Trophoblast cell (in vitro differentiated cells and primary cell): ENCODE results near the gene FAM120B.
A peak's percentile ranks its signal among the peaks of the same experiment; 100 is the strongest.

Experiments used
- DNase-seq, 2 donors: peaks; one replicate each; pipeline ENCODE4 v3.0.0-alpha.2; 2016
- H2AFZ ChIP-seq: 2 replicates; pipeline ENCODE4 v1.6.1; 2013; ENCODE audit warnings: low read length, moderate library complexity, mild to moderate bottlenecking; ENCODE audit not compliant: insufficient read depth, poor library complexity
- H2AK5ac ChIP-seq: 2 replicates; pipeline ENCODE4 v1.6.1; 2013; ENCODE audit warnings: mild to moderate bottlenecking, low read length
- H2BK120ac ChIP-seq: 2 replicates; pipeline ENCODE4 v1.6.1; 2013; ENCODE audit warnings: low read length, mild to moderate bottlenecking, moderate library complexity; ENCODE audit not compliant: insufficient read depth, poor library complexity
- H2BK12ac ChIP-seq: 2 replicates; pipeline ENCODE4 v1.6.1; 2013; ENCODE audit warnings: mild to moderate bottlenecking, low read length, moderate library complexity
- H2BK5ac ChIP-seq: 2 replicates; pipeline ENCODE4 v1.6.1; 2013; ENCODE audit warnings: low read length, low read depth, moderate library complexity, mild to moderate bottlenecking; ENCODE audit not compliant: poor library complexity
- H3K14ac ChIP-seq: 2 replicates; pipeline ENCODE4 v1.6.1; 2013; ENCODE audit warnings: mild to moderate bottlenecking, low read length
- H3K18ac ChIP-seq: 2 replicates; pipeline ENCODE4 v1.6.1; 2013; ENCODE audit warnings: mild to moderate bottlenecking, low read length
- H3K23ac ChIP-seq: 2 replicates; pipeline ENCODE4 v1.6.1; 2013; ENCODE audit warnings: low read length
- H3K27ac ChIP-seq: 2 replicates; pipeline ENCODE4 v1.5.1; 2013; ENCODE audit warnings: low read depth, mild to moderate bottlenecking, inconsistent platforms, low read length, moderate library complexity
- H3K27me3 ChIP-seq: 2 replicates; pipeline ENCODE4 v1.6.1; 2013; ENCODE audit warnings: inconsistent platforms, mild to moderate bottlenecking, low read length, moderate library complexity; ENCODE audit not compliant: insufficient read depth
- H3K36me3 ChIP-seq, 2 experiments: 1 replicate in 1 of 2; 2 replicates in 1 of 2; pipeline ENCODE4 v1.6.1; 2013; ENCODE audit warnings: low read length in 2 of 2, mild to moderate bottlenecking in 2 of 2, moderate library complexity in 1 of 2; ENCODE audit not compliant: insufficient read depth in 2 of 2, control insufficient read depth in 1 of 2
- H3K4ac ChIP-seq: 2 replicates; pipeline ENCODE4 v1.6.1; 2013; ENCODE audit warnings: low read depth, mild to moderate bottlenecking, low read length, moderate library complexity
- H3K4me1 ChIP-seq, 2 experiments: 1 replicate in 1 of 2; 2 replicates in 1 of 2; pipeline ENCODE4 v1.6.1; 2013; ENCODE audit warnings: low read length in 2 of 2, mild to moderate bottlenecking in 2 of 2, moderate library complexity in 1 of 2; ENCODE audit not compliant: insufficient read depth in 2 of 2, control insufficient read depth in 1 of 2
- H3K4me2 ChIP-seq: 2 replicates; pipeline ENCODE4 v1.6.1; 2013; ENCODE audit warnings: inconsistent platforms, mild to moderate bottlenecking, low read length, moderate library complexity
- H3K4me3 ChIP-seq: 2 replicates; pipeline ENCODE4 v1.5.1; 2013; ENCODE audit warnings: mild to moderate bottlenecking, low read depth, low read length, inconsistent platforms
- H3K79me1 ChIP-seq: one replicate; pipeline ENCODE4 v1.6.1; 2013; ENCODE audit warnings: low read length
- H3K79me2 ChIP-seq: 2 replicates; pipeline ENCODE4 v1.6.1; 2013; ENCODE audit warnings: low read length, mild to moderate bottlenecking; ENCODE audit not compliant: control insufficient read depth, insufficient read depth, poor library complexity
- H3K9ac ChIP-seq: 2 replicates; pipeline ENCODE4 v1.6.1; 2013; ENCODE audit warnings: mild to moderate bottlenecking, low read length
- H3K9me3 ChIP-seq: 2 replicates; pipeline ENCODE4 v1.6.1; 2013; ENCODE audit warnings: low read depth, mild to moderate bottlenecking, control low read depth, inconsistent platforms, low read length; ENCODE audit not compliant: insufficient read depth
- H4K12ac ChIP-seq: 2 replicates; pipeline ENCODE4 v1.6.1; 2013; ENCODE audit warnings: low read depth, mild to moderate bottlenecking, low read length, moderate library complexity
- H4K8ac ChIP-seq: 2 replicates; pipeline ENCODE4 v1.6.1; 2013; ENCODE audit warnings: low read depth, mild to moderate bottlenecking, low read length, moderate library complexity
- H4K91ac ChIP-seq: one replicate; pipeline ENCODE4 v1.6.1; 2013; ENCODE audit warnings: low read depth, mild to moderate bottlenecking, low read length, moderate library complexity
- WGBS: extraction: QIAGEN DNeasy Blood & Tissue Kit; methylation state at CpG from one replicate; pipeline ENCODE4 v1.1.7; 2013; ENCODE audit warnings: missing lambda C conversion rate; ENCODE audit not compliant: insufficient read length, insufficient coverage; ENCODE audit errors: extremely low coverage; 5-methylcytosine and 5-hydroxymethylcytosine counted together

Gene FAM120B

GRCh38 chr6:170368544-170368943 is 62.0 kb downstream of the FAM120B start:
- Histone ChIP-seq H4K12ac (no peak overlapping the region), H3K79me2 (no peaks in the 10 kb centered on the region), H3K27me3 (no peaks in the 10 kb centered on the region), H2AFZ (no peak overlapping the region), H3K23ac (no peak overlapping the region), H3K36me3 (peaks cover 8 to 10% of the 10 kb centered on the region in 2 experiments), H4K8ac (no peak overlapping the region), H4K91ac (no peak overlapping the region), H3K4me2 (no peak overlapping the region), H2BK12ac (no peak overlapping the region), H3K4me1 (peaks cover 4 to 5% of the 10 kb centered on the region in 2 experiments), H2BK120ac (no peak overlapping the region), H3K9ac (no peak overlapping the region), H3K27ac (no peak overlapping the region), H2BK5ac (no peak overlapping the region), H3K9me3 (no peaks in the 10 kb centered on the region), H3K79me1 (no peaks in the 10 kb centered on the region), H3K4ac (no peak overlapping the region), H2AK5ac (no peak overlapping the region), H3K4me3 (no peak overlapping the region), H3K14ac (no peak overlapping the region), H3K18ac (no peak overlapping the region)
- DNase-seq, result no peak
- no CpG with 5 or more reads among the region's 2 CpGs for WGBS

- Histone ChIP-seq H3K4ac (no peak overlapping the region), H3K4me3 (no peak overlapping the region), H3K18ac (no peak overlapping the region), H3K36me3 (peaks cover 8 to 10% of the 10 kb centered on the region in 2 experiments), H4K8ac (no peak overlapping the region), H2BK12ac (no peak overlapping the region), H2AFZ (no peak overlapping the region), H2AK5ac (no peak overlapping the region), H3K4me1 (peaks cover 4 to 7% of the 10 kb centered on the region in 2 experiments), H4K91ac (no peak overlapping the region), H2BK5ac (no peak overlapping the region), H3K27ac (no peak overlapping the region), H3K23ac (no peak overlapping the region), H3K79me1 (no peaks in the 10 kb centered on the region), H3K14ac (no peak overlapping the region), H3K27me3 (no peaks in the 10 kb centered on the region), H3K9ac (no peak overlapping the region), H3K79me2 (no peaks in the 10 kb centered on the region), H3K4me2 (no peak overlapping the region), H4K12ac (no peak overlapping the region), H3K9me3 (no peaks in the 10 kb centered on the region), H2BK120ac (no peak overlapping the region)
- WGBS, result no CpG with 5 or more reads among the region's 5 CpGs
- DNase-seq, result peak in 1 of 2 donors; percentile 13
Measured at GRCh38 chr6:170369403-170369802, 62.8 kb downstream of the FAM120B start.

- H2BK5ac ChIP-seq, result no peak overlapping the region
- H4K91ac ChIP-seq, result no peak overlapping the region
- no peaks in the 10 kb centered on the region for H3K27me3 ChIP-seq
- no peak overlapping the region for H3K23ac ChIP-seq
- peaks cover 4 to 7% of the 10 kb centered on the region in 2 experiments for H3K4me1 ChIP-seq
- no peaks in the 10 kb centered on the region for H3K9me3 ChIP-seq
- H2BK120ac ChIP-seq, result no peak overlapping the region
- no CpG with 5 or more reads among the region's 6 CpGs for WGBS
- no peak overlapping the region for H3K4me3 ChIP-seq
- H2BK12ac ChIP-seq, result no peak overlapping the region
- no peak overlapping the region for H2AK5ac ChIP-seq
- no peak overlapping the region for H4K8ac ChIP-seq
- H3K9ac ChIP-seq, result no peak overlapping the region
- no peaks in the 10 kb centered on the region for H3K79me2 ChIP-seq
- H3K27ac ChIP-seq, result no peak overlapping the region
- no peak overlapping the region for H2AFZ ChIP-seq
- no peaks in the 10 kb centered on the region for H3K79me1 ChIP-seq
- H3K4me2 ChIP-seq, result no peak overlapping the region
- H3K36me3 ChIP-seq, result peaks cover 3 to 10% of the 10 kb centered on the region in 2 experiments
- DNase-seq, result no peak
- H3K4ac ChIP-seq, result no peak overlapping the region
- H3K14ac ChIP-seq, result no peak overlapping the region
- H4K12ac ChIP-seq, result no peak overlapping the region
- no peak overlapping the region for H3K18ac ChIP-seq
Measured at GRCh38 chr6:170370416-170370815, 63.9 kb downstream of the FAM120B start.

GRCh38 chr6:170371080-170371479 is 64.5 kb downstream of the FAM120B start:
- Histone ChIP-seq H2BK120ac (no peak overlapping the region), H3K27me3 (no peaks in the 10 kb centered on the region), H3K4me3 (no peak overlapping the region), H3K9me3 (no peaks in the 10 kb centered on the region), H3K9ac (no peak overlapping the region), H2AK5ac (no peak overlapping the region), H3K79me1 (no peaks in the 10 kb centered on the region), H3K79me2 (no peaks in the 10 kb centered on the region), H2AFZ (no peak overlapping the region), H3K36me3 (peaks cover 3 to 10% of the 10 kb centered on the region in 2 experiments), H3K27ac (no peak overlapping the region), H3K14ac (no peak overlapping the region), H4K12ac (no peak overlapping the region), H2BK12ac (no peak overlapping the region), H4K91ac (no peak overlapping the region), H3K4me1 (peaks cover 4 to 7% of the 10 kb centered on the region in 2 experiments), H3K4ac (no peak overlapping the region), H2BK5ac (no peak overlapping the region), H4K8ac (no peak overlapping the region), H3K4me2 (no peak overlapping the region), H3K18ac (no peak overlapping the region), H3K23ac (no peak overlapping the region)
- no peak for DNase-seq
- WGBS, result no CpG with 5 or more reads among the region's 4 CpGs
